SH-SY5Y (cell line): ENCODE measurements around the gene SSNA1.

Source experiments
- GATA2 ChIP-seq: IDR thresholded peaks from 2 replicates; pipeline ENCODE4 v1.6.1; 2011; ENCODE audit warnings: mild to moderate bottlenecking, low read depth, low read length
- GATA3 ChIP-seq: IDR thresholded peaks from 2 replicates; pipeline ENCODE4 v1.6.1; 2011; ENCODE audit warnings: low read depth, mild to moderate bottlenecking, low read length, moderate library complexity

DNA sequence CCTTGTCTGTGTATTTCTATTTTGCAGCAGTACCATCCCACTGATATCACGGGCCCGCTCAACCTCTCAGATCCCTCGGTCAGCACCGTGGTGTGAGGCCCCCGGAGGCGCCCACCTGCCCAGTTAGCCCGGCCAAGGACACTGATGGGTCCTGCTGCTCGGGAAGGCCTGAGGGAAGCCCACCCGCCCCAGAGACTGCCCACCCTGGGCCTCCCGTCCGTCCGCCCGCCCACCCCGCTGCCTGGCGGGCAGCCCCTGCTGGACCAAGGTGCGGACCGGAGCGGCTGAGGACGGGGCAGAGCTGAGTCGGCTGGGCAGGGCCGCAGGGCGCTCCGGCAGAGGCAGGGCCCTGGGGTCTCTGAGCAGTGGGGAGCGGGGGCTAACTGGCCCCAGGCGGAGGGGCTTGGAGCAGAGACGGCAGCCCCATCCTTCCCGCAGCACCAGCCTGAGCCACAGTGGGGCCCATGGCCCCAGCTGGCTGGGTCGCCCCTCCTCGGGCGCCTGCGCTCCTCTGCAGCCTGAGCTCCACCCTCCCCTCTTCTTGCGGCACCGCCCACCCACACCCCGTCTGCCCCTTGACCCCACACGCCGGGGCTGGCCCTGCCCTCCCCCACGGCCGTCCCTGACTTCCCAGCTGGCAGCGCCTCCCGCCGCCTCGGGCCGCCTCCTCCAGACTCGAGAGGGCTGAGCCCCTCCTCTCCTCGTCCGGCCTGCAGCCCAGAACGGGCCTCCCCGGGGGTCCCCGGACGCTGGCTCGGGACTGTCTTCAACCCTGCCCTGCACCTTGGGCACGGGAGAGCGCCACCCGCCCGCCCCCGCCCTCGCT, 20.5 kb upstream of the SSNA1 start:
- TF ChIP-seq GATA2 (no peak), GATA3 (no peak)
